H1 (cell line): ENCODE measurements around the gene ALDH5A1. TPM values are rescaled to one million over a fixed set of nuclear protein-coding genes. Genes with fewer than 3 reads are reported as not detected.

Source experiments
- CTBP2 ChIP-seq: IDR thresholded peaks from 2 replicates; pipeline ENCODE4 v1.7.0; 2011; ENCODE audit warnings: borderline replicate concordance, mild to moderate bottlenecking, moderate library complexity, mixed read lengths, low read length; ENCODE audit not compliant: insufficient read depth, insufficient read length
- SP1 ChIP-seq: IDR thresholded peaks from 2 replicates; pipeline ENCODE4 v1.6.1; 2011; ENCODE audit warnings: low read depth, low read length
- TAF7 ChIP-seq: optimal IDR thresholded peaks from 2 replicates; pipeline ENCODE3; 2011; ENCODE audit warnings: low read depth, mild to moderate bottlenecking, inconsistent platforms, low read length, moderate library complexity, borderline replicate concordance
- YY1 ChIP-seq: IDR thresholded peaks from 2 replicates; pipeline ENCODE4 v1.6.1; 2011; ENCODE audit warnings: low read depth, mild to moderate bottlenecking, low read length
- polyA plus RNA-seq, 7 experiments: library from polyadenylated mRNA; depleted of rRNA in 3 of 7; stranded (reverse) in 5 of 7; unstranded in 2 of 7; fragments of >200 nt in 5 of 7; fragments of 200-250 nt in 2 of 7; gene quantifications; 1 replicate in 5 of 7; 2 replicates in 1 of 7; 4 replicates in 1 of 7; pipeline versions ENCODE4 v1.2.1 to v1.2.3, GENCODE V29; 2011 to 2013; ENCODE audit warnings: missing spikeins in 2 of 7, mixed read lengths in 2 of 7
- total RNA-seq: library from RNA; stranded (reverse); fragmentation: NEBNext Ultra II Directional; extraction: Animal tissue kit (Norgen Biotek cat#: 25700); gene quantifications from 2 replicates; pipeline ENCODE4 v1.2.1, GENCODE V29; 2021

ALDH5A1 gene
- total and polyA plus RNA-seq, 2 of the 8 experiments (the other 6 are each of a cell fraction or from before 2014, with no cell fraction given), result 1.5 to 2.4 TPM

GRCh38 chr6:24448396-24448795 lies 46.4 kb upstream of the ALDH5A1 start (continued):
- TF ChIP-seq CTBP2, result no peak
- no peak for TF ChIP-seq SP1
- TF ChIP-seq TAF7, result no peak
- TF ChIP-seq YY1, result no peak
- TF ChIP-seq, all 59 proteins: peak for 0
